H1 (cell line): ENCODE results near the gene NDUFS8. TPM values are rescaled to one million over a fixed set of nuclear protein-coding genes. Genes with fewer than 3 reads are reported as not detected.

Experiments
- CHD2 ChIP-seq: IDR thresholded peaks from 2 replicates; pipeline ENCODE4 v1.6.1; 2012; ENCODE audit warnings: low read length, improper control_type of control experiment
- CHD7 ChIP-seq: fragments of 300-600 bp; sonication (generic); IDR thresholded peaks from 2 replicates; pipeline ENCODE4 v1.7.1; 2012; ENCODE audit warnings: low read length, moderate library complexity, mild to moderate bottlenecking, inconsistent platforms; ENCODE audit not compliant: insufficient replicate concordance
- CREB1 ChIP-seq: IDR thresholded peaks from 2 replicates; pipeline ENCODE4 v1.6.1; 2012; ENCODE audit warnings: inconsistent platforms
- E2F6 ChIP-seq: IDR thresholded peaks from 2 replicates; pipeline ENCODE4 v1.6.1; 2012; ENCODE audit warnings: inconsistent platforms
- JUN ChIP-seq: IDR thresholded peaks from 2 replicates; pipeline ENCODE4 v1.6.1; 2011; ENCODE audit warnings: low read depth, mild to moderate bottlenecking, improper control_type of control experiment, low read length
- POLR2AphosphoS5 ChIP-seq: IDR thresholded peaks from 2 replicates; pipeline ENCODE4 v1.6.1; 2011; ENCODE audit warnings: low read depth, low read length
- POU5F1 ChIP-seq: IDR thresholded peaks from 2 replicates; pipeline ENCODE4 v1.6.1; 2011; ENCODE audit warnings: low read depth, mild to moderate bottlenecking, low read length, moderate library complexity
- RAD21 ChIP-seq, 2 experiments: IDR thresholded peaks in 1 of 2; conservative IDR thresholded peaks in 1 of 2; 2 replicates each; pipeline ENCODE4 v1.6.1; 2011; ENCODE audit warnings: low read depth in 2 of 2, low read length in 2 of 2, improper control_type of control experiment in 1 of 2, inconsistent platforms in 1 of 2, mild to moderate bottlenecking in 1 of 2, moderate library complexity in 1 of 2
- SIN3A ChIP-seq, 2 experiments: IDR thresholded peaks in 1 of 2; conservative IDR thresholded peaks in 1 of 2; 2 replicates each; pipeline ENCODE4 v1.6.1; 2011 to 2012; ENCODE audit warnings: low read length in 2 of 2, improper control_type of control experiment in 1 of 2, low read depth in 1 of 2, mild to moderate bottlenecking in 1 of 2
- TAF1 ChIP-seq: IDR thresholded peaks from 2 replicates; pipeline ENCODE4 v1.6.1; 2011; ENCODE audit warnings: mild to moderate bottlenecking, low read depth, low read length
- polyA plus RNA-seq, 7 experiments: library from polyadenylated mRNA; depleted of rRNA in 3 of 7; stranded (reverse) in 5 of 7; unstranded in 2 of 7; fragments of >200 nt in 5 of 7; fragments of 200-250 nt in 2 of 7; gene quantifications; 1 replicate in 5 of 7; 2 replicates in 1 of 7; 4 replicates in 1 of 7; pipeline versions ENCODE4 v1.2.1 to v1.2.3, GENCODE V29; 2011 to 2013; ENCODE audit warnings: missing spikeins in 2 of 7, mixed read lengths in 2 of 7
- total RNA-seq: library from RNA; stranded (reverse); fragmentation: NEBNext Ultra II Directional; extraction: Animal tissue kit (Norgen Biotek cat#: 25700); gene quantifications from 2 replicates; pipeline ENCODE4 v1.2.1, GENCODE V29; 2021

Gene NDUFS8
- total and polyA plus RNA-seq, 2 of the 8 experiments (the other 6 are each of a cell fraction or from before 2014, with no cell fraction given) = 182 to 291 TPM

- TF ChIP-seq CHD7 (no peak), POLR2AphosphoS5 (no peak), SIN3A (conservative IDR thresholded peaks at IDR 0.05 in 1 of 2, IDR thresholded peaks at IDR 0.05 in 1 of 2; ENCODE audit: low read depth in 1 of 2, low read length in 2 of 2) (no peak), RAD21 (IDR thresholded peaks at IDR 0.05 in 1 of 2, conservative IDR thresholded peaks at IDR 0.05 in 1 of 2; ENCODE audit: low read depth in 2 of 2, low read length in 2 of 2) (no peak), POU5F1 (no peak), CHD2 (no peak), E2F6 (peak; percentile 42), JUN (no peak), TAF1 (0 out of 2 replicates have a peak, but pooled peaks have one; percentile 33), CREB1 (no peak)
Observed at GRCh38 chr11:68003846-68004550, 26.5 kb upstream of the NDUFS8 start, which contains the start of gene UNC93B1 (continued).
